AG20443 (cell line): Measurements from ENCODE around the gene SLC9A5.

Experiments used
- DNase-seq: peaks from one replicate; pipeline ENCODE4 v3.0.0; 2012; ENCODE audit warnings: low spot score, mixed read lengths

Gene SLC9A5

GRCh38 chr16:67281536-67282446 is 33.0 kb downstream of the SLC9A5 start:
- no peak for DNase-seq

GRCh38 chr16:67282447-67282805 is 33.6 kb downstream of the SLC9A5 start:
- no peak for DNase-seq

- no peak for DNase-seq
Observed at GRCh38 chr16:67283039-67283825, 34.5 kb downstream of the SLC9A5 start.

GRCh38 chr16:67283826-67284555 is 35.2 kb downstream of the SLC9A5 start:
- DNase-seq: no peak

GRCh38 chr16:67284699-67285646 is 36.2 kb downstream of the SLC9A5 start:
- DNase-seq: peak; percentile 41

GRCh38 chr16:67286441-67287235 is 37.9 kb downstream of the SLC9A5 start:
- no peak for DNase-seq

GRCh38 chr16:67287960-67288359 is 39.2 kb downstream of the SLC9A5 start:
- DNase-seq: no peak

GRCh38 chr16:67291461-67291860 is 42.7 kb downstream of the SLC9A5 start:
- no peak for DNase-seq

- DNase-seq: no peak
Observed at GRCh38 chr16:67294171-67294757, 45.5 kb downstream of the SLC9A5 start.

GRCh38 chr16:67294938-67295361 is 46.2 kb downstream of the SLC9A5 start:
- DNase-seq: peak; percentile 81

- DNase-seq: peak; percentile 70
Observed at GRCh38 chr16:67296420-67296819, 47.6 kb downstream of the SLC9A5 start.

- no peak for DNase-seq
Observed at GRCh38 chr16:67298277-67298676, 49.5 kb downstream of the SLC9A5 start.

- DNase-seq: no peak
Observed at GRCh38 chr16:67299269-67299668, 50.5 kb downstream of the SLC9A5 start.

GRCh38 chr16:67301080-67301782 is 52.5 kb downstream of the SLC9A5 start:
- peak; percentile 50 for DNase-seq

- DNase-seq: no peak
Observed at GRCh38 chr16:67302076-67302475, 53.3 kb downstream of the SLC9A5 start.

- no peak for DNase-seq
Observed at GRCh38 chr16:67302970-67303369, 54.2 kb downstream of the SLC9A5 start.

- DNase-seq: peak; percentile 62
Observed at GRCh38 chr16:67304020-67304419, 55.2 kb downstream of the SLC9A5 start.

- DNase-seq: no peak
Observed at GRCh38 chr16:67305216-67306071, 56.7 kb downstream of the SLC9A5 start.
